GM21576 (cell line): ENCODE measurements around the gene ARHGAP6.
A peak's percentile ranks its signal among the peaks of the same experiment; 100 is the strongest.

Experiments
- ATAC-seq: cut with Tn5 transposase; IDR thresholded peaks from one replicate; pipeline ENCODE4 v1.9.1; 2021; ENCODE audit warnings: mild to moderate bottlenecking, moderate library complexity; ENCODE audit not compliant: unreplicated experiment

The ARHGAP6 gene

GRCh38 chrX:11401966-11402365 is 263.8 kb downstream of the ARHGAP6 start:
- no peak for ATAC-seq

GRCh38 chrX:11399489-11400094 is 266.1 kb downstream of the ARHGAP6 start:
- ATAC-seq = no peak

- ATAC-seq = no peak
These were observed 266.9 kb downstream of the ARHGAP6 start for GRCh38 chrX:11398785-11399184.

- no peak for ATAC-seq
These were observed 267.6 kb downstream of the ARHGAP6 start for GRCh38 chrX:11398139-11398538.

GRCh38 chrX:11397680-11398079 is 268.0 kb downstream of the ARHGAP6 start:
- ATAC-seq = peak; percentile 75

GRCh38 chrX:11395859-11396258 is 269.9 kb downstream of the ARHGAP6 start:
- ATAC-seq = no peak

- ATAC-seq = no peak
These were observed 271.6 kb downstream of the ARHGAP6 start for GRCh38 chrX:11393949-11394654.

GRCh38 chrX:11386812-11387211 is 278.9 kb downstream of the ARHGAP6 start:
- no peak for ATAC-seq

- no peak for ATAC-seq
These were observed 279.7 kb downstream of the ARHGAP6 start for GRCh38 chrX:11386001-11386523.

GRCh38 chrX:11382930-11383329 is 282.8 kb downstream of the ARHGAP6 start:
- no peak for ATAC-seq

- peak; percentile 80 for ATAC-seq
These were observed 284.3 kb downstream of the ARHGAP6 start for GRCh38 chrX:11381464-11381863.

GRCh38 chrX:11380187-11380844 is 285.4 kb downstream of the ARHGAP6 start:
- no peak for ATAC-seq

GRCh38 chrX:11376163-11376562 is 289.6 kb downstream of the ARHGAP6 start:
- ATAC-seq = no peak

GRCh38 chrX:11375614-11376119 is 290.1 kb downstream of the ARHGAP6 start:
- ATAC-seq = no peak

GRCh38 chrX:11374570-11374969 is 291.1 kb downstream of the ARHGAP6 start:
- no peak for ATAC-seq

GRCh38 chrX:11371106-11371505 is 294.6 kb downstream of the ARHGAP6 start:
- ATAC-seq = no peak

GRCh38 chrX:11367609-11368430 is 297.9 kb downstream of the ARHGAP6 start:
- no peak for ATAC-seq

- ATAC-seq = no peak
These were observed 298.6 kb downstream of the ARHGAP6 start for GRCh38 chrX:11366998-11367595.

- ATAC-seq = no peak
These were observed 300.3 kb downstream of the ARHGAP6 start for GRCh38 chrX:11365426-11365825.

- no peak for ATAC-seq
These were observed 300.9 kb downstream of the ARHGAP6 start for GRCh38 chrX:11364835-11365234.
